ENCODE results near the gene ZNF292.
"Not testable (repeated sequence)": the region's sequence is repeated elsewhere in the genome, so short reads cannot be mapped to it uniquely, and the experiment has no call there.

ZNF292 gene

DNA sequence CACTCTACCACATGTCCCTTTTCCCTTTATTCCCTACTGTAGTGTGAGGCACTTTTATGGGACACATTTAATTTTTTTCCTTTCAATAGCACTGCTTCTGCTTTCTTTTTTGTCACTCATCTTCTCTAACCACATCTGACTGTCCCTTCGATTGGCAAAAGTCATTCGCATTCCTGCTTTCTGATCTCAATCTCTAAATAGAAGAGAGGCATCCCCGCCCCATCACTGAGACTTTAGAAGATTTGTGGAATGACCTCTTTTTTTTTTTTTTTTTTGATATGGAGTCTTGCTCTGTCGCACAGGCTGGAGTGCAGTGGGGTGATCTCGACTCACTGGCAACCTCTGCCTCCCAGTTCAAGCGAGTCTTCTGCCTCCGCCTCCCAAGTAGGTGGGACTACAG, 9.1 kb downstream of the ZNF292 start:
- DNase-seq = no peak

DNA sequence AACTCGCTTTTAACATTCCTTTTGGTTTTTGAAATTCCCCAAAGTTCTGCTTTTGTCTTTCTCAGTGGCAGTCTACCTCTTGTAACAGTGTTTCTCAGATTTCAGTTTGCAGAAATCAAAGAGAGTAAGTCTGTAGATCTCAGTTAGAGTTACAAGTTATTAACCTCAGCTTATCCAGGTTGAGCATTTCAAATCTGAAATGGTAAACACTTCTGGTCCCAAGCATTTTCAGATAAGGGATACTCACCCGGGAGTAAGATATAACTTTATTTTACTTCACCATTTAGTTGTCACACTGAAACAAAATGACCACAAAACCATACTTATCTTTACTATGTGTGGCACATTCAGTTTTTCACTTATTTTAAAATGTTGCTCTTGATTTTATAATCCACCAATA, 9.8 kb downstream of the ZNF292 start:
- no peak for DNase-seq

DNA sequence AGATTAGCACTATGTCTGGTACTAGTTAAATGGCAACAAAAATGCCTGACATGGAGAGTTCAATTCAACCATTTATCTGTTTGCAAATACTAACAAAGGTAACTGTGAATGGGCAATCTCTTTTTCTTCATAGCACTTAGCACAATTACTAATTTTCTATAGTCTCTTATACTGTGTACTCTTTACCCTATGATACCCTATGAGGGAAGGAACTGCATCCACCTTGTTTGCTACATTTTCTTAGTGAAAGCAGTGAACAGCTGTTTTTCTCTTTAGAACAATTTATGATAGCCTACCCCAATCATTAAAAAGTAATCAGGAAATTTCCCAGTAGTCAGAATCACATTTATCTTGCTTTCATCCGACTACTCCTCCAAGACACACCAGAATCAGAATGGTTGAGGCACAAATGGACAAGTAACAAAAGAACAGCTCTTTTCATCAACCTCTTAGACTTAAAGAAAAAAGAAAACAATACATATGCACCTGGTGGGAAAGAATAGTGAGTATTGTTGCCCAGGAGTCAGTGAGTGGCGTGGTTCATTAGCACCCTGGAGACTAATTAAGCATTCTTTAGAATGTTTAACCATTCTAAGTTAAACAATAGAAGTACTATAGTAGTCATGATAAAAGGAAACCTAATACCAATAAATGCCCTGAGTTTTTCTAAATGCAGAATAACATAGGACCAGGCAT, 16.7 kb downstream of the ZNF292 start:
- DNase-seq = no peak

DNA sequence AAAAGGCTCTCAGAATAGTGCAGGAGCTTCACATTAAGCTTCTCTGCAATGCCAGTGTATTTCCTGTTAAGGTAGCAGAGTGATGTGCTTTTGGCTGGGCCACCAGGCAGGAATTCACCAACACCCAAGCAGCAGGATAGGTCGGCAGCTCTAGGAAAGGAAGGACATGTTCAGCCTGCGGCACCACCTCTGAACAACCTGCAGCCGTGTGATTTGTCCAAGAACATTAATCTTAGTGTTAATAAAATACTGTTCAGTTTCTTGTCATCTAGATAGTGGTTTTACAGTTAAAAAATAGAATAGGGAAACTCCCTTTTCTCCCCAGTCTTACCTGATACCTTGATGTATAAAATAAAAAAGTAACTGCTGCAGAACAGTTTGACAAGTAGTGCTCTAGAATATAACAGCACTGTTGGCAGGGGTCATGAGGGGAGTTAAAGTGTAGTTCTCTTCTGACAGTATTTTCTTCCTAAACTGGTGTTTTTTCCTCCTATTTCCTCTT, 18.8 kb downstream of the ZNF292 start:
- DNase-seq = no peak

DNA sequence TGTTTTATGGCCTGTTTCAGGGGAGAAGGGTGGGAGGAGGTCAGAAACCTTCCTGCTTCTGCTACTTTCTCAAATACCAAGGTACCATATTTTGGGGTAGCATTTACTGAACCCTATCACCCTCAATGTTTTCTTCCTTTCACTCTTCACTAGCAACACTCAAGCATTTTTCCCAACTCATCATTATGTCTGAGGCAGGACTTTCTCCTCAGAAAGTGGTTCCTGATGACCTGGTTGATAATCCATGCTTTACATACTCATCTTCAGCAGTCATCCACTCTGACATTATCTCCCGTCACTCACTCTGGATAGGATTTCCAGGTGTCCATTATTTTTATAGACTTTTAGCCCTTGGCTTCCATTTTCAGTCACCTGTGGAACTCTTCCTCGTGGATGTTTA, 21.1 kb downstream of the ZNF292 start:
- DNase-seq = no peak

GRCh38 chr6:87180105-87180728, 24.9 kb downstream of the ZNF292 start:
- no peak for DNase-seq

DNA sequence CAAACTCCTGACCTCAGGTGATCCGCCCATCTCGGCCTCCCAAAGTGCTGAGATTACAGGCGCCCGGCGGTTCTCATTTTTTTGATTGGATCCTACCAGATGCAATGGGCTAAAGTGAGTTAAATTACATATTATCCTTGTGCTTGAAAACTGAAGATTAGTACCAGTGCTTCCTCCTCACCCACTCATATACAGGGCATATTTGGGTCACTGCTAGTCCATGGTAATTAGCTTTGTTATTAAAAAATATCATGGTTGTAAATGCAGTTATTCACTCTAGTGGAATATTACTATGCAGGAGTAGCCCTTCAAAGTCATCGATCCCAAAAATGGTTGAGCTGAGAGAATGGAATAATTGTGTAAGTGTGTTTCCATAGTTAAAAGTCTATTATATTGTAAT, 26.5 kb downstream of the ZNF292 start:
- no peak for DNase-seq

- DNase-seq = no peak
These were observed 27.0 kb downstream of the ZNF292 start for GRCh38 chr6:87182321-87182720.

- DNase-seq = no peak
These were observed 27.6 kb downstream of the ZNF292 start for GRCh38 chr6:87182940-87183339.

- DNase-seq = peak in 1 of 2 experiments; percentile 18
These were observed 28.3 kb downstream of the ZNF292 start for GRCh38 chr6:87183687-87184086.

GRCh38 chr6:87184762-87185250, 29.4 kb downstream of the ZNF292 start:
- no peak for DNase-seq

- no peak for DNase-seq
These were observed 41.0 kb downstream of the ZNF292 start for GRCh38 chr6:87196275-87196842.

GRCh38 chr6:87197547-87197946, 42.2 kb downstream of the ZNF292 start:
- DNase-seq = no peak

- DNase-seq = not testable (repeated sequence)
These were observed 42.9 kb downstream of the ZNF292 start for GRCh38 chr6:87198022-87198810.

DNA sequence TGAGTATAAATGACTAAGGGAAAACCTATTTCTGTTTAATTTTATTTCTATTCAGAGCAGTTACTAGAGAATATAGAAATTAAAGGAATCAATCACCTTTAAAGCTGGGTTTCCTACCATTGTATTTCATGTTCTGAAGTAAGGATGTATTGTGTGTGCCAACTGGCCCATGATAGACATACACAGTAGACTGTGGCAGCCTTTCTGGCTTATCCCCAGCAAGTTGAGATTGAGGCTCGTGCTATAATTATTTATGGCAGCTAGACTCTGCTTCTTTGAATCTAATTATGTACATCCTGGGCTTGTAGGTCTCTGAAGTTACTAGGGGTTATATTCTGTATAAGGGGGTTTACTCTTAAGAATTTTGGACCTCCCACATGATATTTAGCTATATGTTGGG, 44.4 kb downstream of the ZNF292 start:
- DNase-seq = peak in 1 of 2 experiments; percentile 2

GRCh38 chr6:87200469-87201175, 45.3 kb downstream of the ZNF292 start:
- no peak for DNase-seq

- DNase-seq = no peak
These were observed 48.2 kb downstream of the ZNF292 start for GRCh38 chr6:87203448-87204023.

DNA sequence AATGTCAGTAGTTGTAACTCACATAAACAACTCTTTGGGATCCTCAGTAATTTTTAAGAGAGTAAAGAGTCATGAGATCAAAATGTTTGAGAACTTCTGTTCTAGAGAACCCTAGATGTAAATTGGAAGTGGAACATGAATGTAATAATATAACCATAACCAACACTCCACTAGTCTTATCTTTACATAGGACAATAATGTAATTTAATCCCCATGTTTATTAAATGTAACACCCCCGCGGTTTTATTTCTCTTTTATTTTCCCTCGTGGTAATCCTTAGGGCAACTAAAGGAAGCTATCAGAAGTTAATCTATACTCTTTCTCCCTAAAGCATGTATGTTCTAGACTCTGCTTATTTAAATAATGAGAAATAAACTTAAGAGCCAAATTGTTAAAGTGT, 54.4 kb downstream of the ZNF292 start:
- no peak for DNase-seq

DNA sequence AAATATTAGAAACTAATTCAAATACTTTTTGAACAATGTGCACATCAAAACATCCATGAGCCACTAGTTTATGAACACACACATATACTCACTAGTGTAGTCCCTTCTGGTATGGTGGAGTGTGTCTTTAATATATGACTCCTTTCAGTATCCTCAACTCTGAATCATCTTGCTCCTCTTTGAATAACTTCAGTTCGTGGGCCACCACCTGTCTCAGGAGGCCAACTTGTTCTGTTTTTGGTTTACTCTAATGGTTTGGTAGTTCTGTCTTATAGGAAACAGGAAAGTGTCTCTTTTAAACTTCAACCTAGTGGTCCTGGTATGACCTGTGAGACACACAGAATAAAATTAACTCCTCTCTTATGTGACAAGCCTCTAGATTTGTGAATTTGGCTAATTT, 55.6 kb downstream of the ZNF292 start:
- DNase-seq = no peak

GRCh38 chr6:87212596-87212995, 57.2 kb downstream of the ZNF292 start:
- DNase-seq = no peak

DNA sequence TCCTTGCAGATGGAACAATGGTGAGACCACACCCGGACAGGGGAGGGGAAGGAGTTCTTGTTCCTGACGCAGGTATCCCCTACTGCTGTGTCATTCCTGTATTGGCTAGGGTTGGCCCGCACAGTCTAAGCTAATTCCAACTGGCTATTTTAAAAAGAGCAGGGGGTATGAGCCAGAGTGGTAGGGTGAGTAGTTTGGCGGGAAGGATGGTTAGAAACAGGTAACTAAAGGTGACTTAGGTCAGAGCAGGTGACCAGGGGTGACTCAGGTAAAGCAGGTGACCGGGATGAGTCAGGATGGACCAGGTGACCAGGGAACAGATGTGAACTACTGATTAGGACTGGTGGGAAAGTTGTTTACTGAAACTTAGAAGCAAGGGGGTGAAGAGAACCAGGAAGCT, 58.0 kb downstream of the ZNF292 start:
- no peak for DNase-seq

DNA sequence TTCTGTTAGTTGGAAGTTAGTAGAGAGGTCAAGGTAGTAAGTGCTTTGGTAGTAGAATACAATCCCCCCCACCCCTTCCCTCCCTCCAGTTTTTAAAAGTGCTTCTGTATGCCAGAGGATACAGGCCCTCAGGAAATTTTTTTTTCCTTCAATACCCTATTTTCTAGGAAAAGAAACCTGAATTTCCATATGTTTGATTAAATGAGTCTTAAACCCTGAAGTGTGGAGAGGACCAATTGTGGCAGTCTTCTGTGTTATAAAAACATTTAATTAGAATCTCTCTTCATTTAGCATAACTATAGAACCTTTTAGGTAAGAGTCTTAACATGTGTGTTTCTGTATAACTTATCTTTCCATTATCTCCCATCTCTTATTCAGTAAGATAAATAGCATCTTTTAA, 59.5 kb downstream of the ZNF292 start:
- no peak for DNase-seq

Data from NCI-H446 (cell line).